Endodermal cell (in vitro differentiated cells): ENCODE results near the gene GZMB. TPM values are rescaled to one million over a fixed set of nuclear protein-coding genes. Genes with fewer than 3 reads are reported as not detected.
"Not testable (repeated sequence)": the region's sequence is repeated elsewhere in the genome, so short reads cannot be mapped to it uniquely, and the experiment has no call there.

Experiments
- DNase-seq: peaks from one replicate; pipeline ENCODE4 v3.0.0-alpha.2; 2017
- H3K27ac ChIP-seq: 2 replicates; pipeline ENCODE4 v1.5.1; 2013; ENCODE audit warnings: mild to moderate bottlenecking, low read depth, low read length, moderate library complexity
- H3K27me3 ChIP-seq: 2 replicates; pipeline ENCODE4 v1.6.1; 2013; ENCODE audit warnings: mild to moderate bottlenecking, low read length, moderate library complexity; ENCODE audit not compliant: insufficient read depth, control insufficient read depth, poor library complexity, severe bottlenecking
- H3K36me3 ChIP-seq: 2 replicates; pipeline ENCODE4 v1.7.0; 2013; ENCODE audit warnings: mild to moderate bottlenecking, low read length, moderate library complexity; ENCODE audit not compliant: control insufficient read depth, insufficient read depth
- H3K4me1 ChIP-seq: one replicate; pipeline ENCODE4 v1.7.0; 2013; ENCODE audit warnings: low read length; ENCODE audit not compliant: control insufficient read depth, insufficient read depth
- H3K4me3 ChIP-seq: 2 replicates; pipeline ENCODE4 v1.5.1; 2013; ENCODE audit warnings: mild to moderate bottlenecking, low read length, moderate library complexity
- H3K9ac ChIP-seq: 2 replicates; pipeline ENCODE4 v1.6.1; 2013; ENCODE audit warnings: mild to moderate bottlenecking, low read length, moderate library complexity; ENCODE audit not compliant: poor library complexity, severe bottlenecking; ENCODE audit errors: extremely low read depth
- H3K9me3 ChIP-seq: 2 replicates; pipeline ENCODE4 v1.6.1; 2013; ENCODE audit warnings: mild to moderate bottlenecking, low read length, moderate library complexity; ENCODE audit not compliant: control insufficient read depth
- H3K27ac Mint-ChIP-seq: 2 replicates; pipeline ENCODE4 v1.8.0; 2020; ENCODE audit warnings: mixed read lengths
- H3K27me3 Mint-ChIP-seq: 2 replicates; pipeline ENCODE4 v1.8.0; 2021; ENCODE audit warnings: mild to moderate bottlenecking, mixed read lengths; ENCODE audit not compliant: insufficient read depth
- H3K36me3 Mint-ChIP-seq: 2 replicates; pipeline ENCODE4 v1.8.0; 2020; ENCODE audit warnings: low read depth, mixed read lengths
- H3K4me1 Mint-ChIP-seq: 2 replicates; pipeline ENCODE4 v1.8.0; 2020; ENCODE audit warnings: mixed read lengths
- H3K4me3 Mint-ChIP-seq: 2 replicates; pipeline ENCODE4 v1.8.0; 2020; ENCODE audit warnings: mild to moderate bottlenecking, moderate library complexity, mixed read lengths
- H3K9me3 Mint-ChIP-seq: 2 replicates; pipeline ENCODE4 v1.8.0; 2020; ENCODE audit warnings: mild to moderate bottlenecking, mixed read lengths
- CTCF ChIP-seq: fragments of 200-600 bp; sonication (generic); conservative IDR thresholded peaks from 2 replicates; pipeline ENCODE4 v1.5.0; 2021; ENCODE audit warnings: antibody characterized with exemption, mild to moderate bottlenecking
- WGBS, 2 experiments: methylation state at CpG; one replicate each; pipeline versions ENCODE4 v1.1.5 to v1.1.7; 2013; ENCODE audit warnings: missing lambda C conversion rate in 2 of 2, mixed read lengths in 1 of 2; ENCODE audit not compliant: insufficient coverage in 1 of 2, insufficient read length in 1 of 2; 5-methylcytosine and 5-hydroxymethylcytosine counted together
- total RNA-seq, 2 donors: library from RNA; stranded (reverse); fragmentation: NEBNext Ultra II Directional in 1 of 2; extraction: Animal tissue kit (Norgen Biotek cat#: 25700) in 1 of 2; gene quantifications; 2 replicates in 1 of 2; 3 replicates in 1 of 2; pipeline ENCODE4 v1.2.1, GENCODE V29; 2021

GZMB gene
- total RNA-seq, 2 donors from 2014 or later: not detected

GRCh38 chr14:24664366-24664765, 30.4 kb upstream of the GZMB start:
- no peaks in the 10 kb centered on the region for H3K9me3 ChIP-seq
- Mint-ChIP-seq H3K9me3 (no peaks in the 10 kb centered on the region), H3K27ac (no peak overlapping the region), H3K27me3 (peaks cover 2% of the 10 kb centered on the region), H3K4me3 (no peak overlapping the region), H3K4me1 (no peaks in the 10 kb centered on the region), H3K36me3 (no peaks in the 10 kb centered on the region)
- no peak for DNase-seq
- WGBS, 2 experiments: 96 to 100% methylated on average over 3 to 4 of the region's 4 CpGs
- H3K4me3 ChIP-seq: no peak overlapping the region
- no peak overlapping the region for H3K9ac ChIP-seq
- no peak for TF ChIP-seq CTCF
- H3K36me3 ChIP-seq: no peaks in the 10 kb centered on the region
- H3K27ac ChIP-seq: no peak overlapping the region
- H3K27me3 ChIP-seq: no peaks in the 10 kb centered on the region
- H3K4me1 ChIP-seq: no peaks in the 10 kb centered on the region

- peaks cover 8% of the 10 kb centered on the region for H3K27me3 Mint-ChIP-seq
- H3K27ac Mint-ChIP-seq: no peak overlapping the region
Observed at GRCh38 chr14:24662753-24663152, 28.8 kb upstream of the GZMB start.

GRCh38 chr14:24659916-24660570, 26.1 kb upstream of the GZMB start:
- H3K9me3 Mint-ChIP-seq: no peaks in the 10 kb centered on the region
- Histone ChIP-seq H3K4me1 (no peaks in the 10 kb centered on the region), H3K27ac (no peak overlapping the region), H3K27me3 (peaks cover 6% of the 10 kb centered on the region), H3K9me3 (no peaks in the 10 kb centered on the region), H3K4me3 (no peak overlapping the region), H3K9ac (no peak overlapping the region), H3K36me3 (no peaks in the 10 kb centered on the region)
- no peak for DNase-seq
- H3K4me1 Mint-ChIP-seq: no peaks in the 10 kb centered on the region
- no peaks in the 10 kb centered on the region for H3K36me3 Mint-ChIP-seq
- WGBS, 2 experiments: 91 to 94% methylated on average over 4 to 9 of the region's 9 CpGs
- H3K27ac Mint-ChIP-seq: no peak overlapping the region
- no peak overlapping the region for H3K4me3 Mint-ChIP-seq
- TF ChIP-seq CTCF: no peak
- H3K27me3 Mint-ChIP-seq: peaks cover 12% of the 10 kb centered on the region

More at GRCh38 chr14:24662753-24663152, 28.8 kb upstream of the GZMB start:
- H3K4me1 Mint-ChIP-seq: no peaks in the 10 kb centered on the region
- no peaks in the 10 kb centered on the region for H3K27me3 ChIP-seq
- no peaks in the 10 kb centered on the region for H3K4me1 ChIP-seq
- no peak for TF ChIP-seq CTCF
- no peak overlapping the region for H3K27ac ChIP-seq
- H3K4me3 Mint-ChIP-seq: no peak overlapping the region
- H3K9me3 Mint-ChIP-seq: no peaks in the 10 kb centered on the region
- no peak overlapping the region for H3K4me3 ChIP-seq
- peak; percentile 52 for DNase-seq
- 90% methylated on average over 5 of the region's 5 CpGs; no CpG with 5 or more reads in 1 of the 2 experiments for WGBS, 2 experiments
- H3K36me3 Mint-ChIP-seq: no peaks in the 10 kb centered on the region
- H3K9me3 ChIP-seq: no peaks in the 10 kb centered on the region
- H3K9ac ChIP-seq: no peak overlapping the region
- no peaks in the 10 kb centered on the region for H3K36me3 ChIP-seq

GRCh38 chr14:24648361-24648760, 14.4 kb upstream of the GZMB start:
- 80% methylated on average over 1 of the region's 1 CpG; no CpG with 5 or more reads in 1 of the 2 experiments for WGBS, 2 experiments
- H3K4me1 Mint-ChIP-seq, H3K4me3 Mint-ChIP-seq, H3K4me3 ChIP-seq, H3K9ac ChIP-seq, H3K9me3 ChIP-seq, H3K27ac Mint-ChIP-seq, DNase-seq, H3K4me1 ChIP-seq, H3K36me3 ChIP-seq, H3K27me3 Mint-ChIP-seq, H3K27ac ChIP-seq, H3K27me3 ChIP-seq, H3K36me3 Mint-ChIP-seq: not testable (repeated sequence)
- peaks cover 17% of the 10 kb centered on the region for H3K9me3 Mint-ChIP-seq
